ENCODE data around the gene WDR48. TPM values are rescaled to one million over a fixed set of nuclear protein-coding genes. Genes with fewer than 3 reads are reported as not detected.
A peak's percentile ranks its signal among the peaks of the same experiment; 100 is the strongest.

WDR48 gene
- total and polyA plus RNA-seq, 9 of the 15 experiments (the other 6 are each of a cell fraction or from before 2014, with no cell fraction given) = 26.6 to 70.6 (median 48.0) TPM

GRCh38 chr3:39019299-39019698 is 32.5 kb upstream of the WDR48 start:
- H3K9me1 ChIP-seq (ENCODE audit: control insufficient read depth, insufficient read depth, low read length) = no peaks in the 10 kb centered on the region
- no peak overlapping the region for H3K4me3 ChIP-seq
- DNase-seq (ENCODE audit: extremely low read depth in 1 of 4, low spot score in 3 of 4) (no peak), ATAC-seq (no peak), FAIRE-seq (no peak)
- in situ Hi-C loops (cut with MboI) (no loop called here), intact Hi-C loops (cut with micrococcal nuclease) (no loop called here)
- no peak overlapping the region for H2AFZ ChIP-seq (ENCODE audit: low read depth, low read length)
- no peak overlapping the region for H3K27ac ChIP-seq (ENCODE audit: extremely low read depth, low read depth, low read length)
- no TSS peak for BruUV-seq (replicated peaks)
- no peaks in the 10 kb centered on the region for H3K9me3 ChIP-seq (replicated peaks; ENCODE audit: control insufficient read depth, insufficient read depth, low read depth, low read length)
- TF ChIP-seq U2AF1 (optimal IDR thresholded peaks at IDR 0.05; ENCODE audit: low read depth, low read length) (no peak), KDM4B (IDR thresholded peaks at IDR 0.05; ENCODE audit: borderline replicate concordance in 2 of 2, low read depth in 1 of 2) (no peak), ZNF561 (CRISPR knock-in tag; conservative IDR thresholded peaks at IDR 0.05) (no peak), POLR2AphosphoS2 (IDR thresholded peaks at IDR 0.05; ENCODE audit: low read length) (no peak), XRCC4 (IDR thresholded peaks at IDR 0.05; ENCODE audit: extremely low read depth, insufficient read depth, insufficient read length) (no peak), PTRF (tag; IDR thresholded peaks at IDR 0.05) (no peak)
- no peaks in the 10 kb centered on the region for H4K20me1 ChIP-seq (replicated peaks; ENCODE audit: control insufficient read depth, insufficient read depth, low read length)
- WGBS (ENCODE audit: insufficient coverage, low coverage, missing lambda C conversion rate) = 66% methylated on average over 2 of the region's 2 CpGs
- no peaks in the 10 kb centered on the region; a peak in 1 of 5 replicates for H3K27me3 ChIP-seq (ENCODE audit: control insufficient read depth in 2 of 2, insufficient read depth in 2 of 2, low read length in 2 of 2)
- no peak overlapping the region for H3K4me2 ChIP-seq (ENCODE audit: insufficient read depth, low read length)
- H3K36me3 ChIP-seq (ENCODE audit: control insufficient read depth, insufficient read depth, low read length) = no peaks in the 10 kb centered on the region
- ChIA-PET CTCF (ENCODE audit: low intra/inter-chr PET ratio) (no interaction called here), POLR2A (no interaction called here)
- peaks cover 6 to 31% of the 10 kb centered on the region in 2 experiments; a peak in 4 of 5 replicates for H3K4me1 ChIP-seq (replicated peaks in 1 of 2; ENCODE audit: control insufficient read depth in 2 of 2, insufficient read depth in 2 of 2, low read length in 2 of 2)
- H3K79me2 ChIP-seq (ENCODE audit: control insufficient read depth, insufficient read depth, low read length) = no peaks in the 10 kb centered on the region
- no peak overlapping the region for H3K9ac ChIP-seq (ENCODE audit: insufficient read depth in 1 of 2, low read depth in 2 of 2, low read length in 2 of 2)

- Histone ChIP-seq H4K20me1 (replicated peaks; ENCODE audit: control insufficient read depth, insufficient read depth, low read length) (no peaks in the 10 kb centered on the region), H3K79me2 (ENCODE audit: control insufficient read depth, insufficient read depth, low read length) (no peaks in the 10 kb centered on the region), H3K9me3 (replicated peaks; ENCODE audit: control insufficient read depth, insufficient read depth, low read depth, low read length) (no peaks in the 10 kb centered on the region), H3K9ac (ENCODE audit: insufficient read depth in 1 of 2, low read depth in 2 of 2, low read length in 2 of 2) (no peak overlapping the region), H3K4me2 (ENCODE audit: insufficient read depth, low read length) (no peak overlapping the region), H3K4me1 (replicated peaks in 1 of 2; ENCODE audit: control insufficient read depth in 2 of 2, insufficient read depth in 2 of 2, low read length in 2 of 2) (peaks cover 6 to 40% of the 10 kb centered on the region in 2 experiments; a peak in 4 of 5 replicates), H3K9me1 (ENCODE audit: control insufficient read depth, insufficient read depth, low read length) (no peaks in the 10 kb centered on the region), H3K27me3 (ENCODE audit: control insufficient read depth in 2 of 2, insufficient read depth in 2 of 2, low read length in 2 of 2) (no peaks in the 10 kb centered on the region), H3K27ac (ENCODE audit: extremely low read depth, low read depth, low read length) (peak overlapping the region; percentile 65; the same call in 1 of the 3 replicates), H3K36me3 (ENCODE audit: control insufficient read depth, insufficient read depth, low read length) (no peaks in the 10 kb centered on the region), H3K4me3 (no peak overlapping the region), H2AFZ (ENCODE audit: low read depth, low read length) (peak overlapping the region; percentile 54)
- POLR2A ChIA-PET = interaction anchor here (0.7 to 2.3 kb wide), 6 partner anchors 10 to 293 kb away, joined by 3 to 9 read pairs (median 6); no protein-coding TSS in a partner anchor
- CTCF ChIA-PET (ENCODE audit: low intra/inter-chr PET ratio) = no interaction called here
- WGBS (ENCODE audit: insufficient coverage, low coverage, missing lambda C conversion rate) = 100% methylated on average over 1 of the region's 1 CpG
- FAIRE-seq = no peak
- no peak for ATAC-seq
- DNase-seq (ENCODE audit: extremely low read depth in 1 of 4, low spot score in 3 of 4) = no peak
- intact Hi-C loops (cut with micrococcal nuclease) (no loop called here), in situ Hi-C loops (cut with MboI) (no loop called here)
- BruUV-seq (replicated peaks) = no TSS peak
- TF ChIP-seq ZNF561 (CRISPR knock-in tag; conservative IDR thresholded peaks at IDR 0.05) (no peak), ETV6 (IDR thresholded peaks at IDR 0.05; ENCODE audit: borderline replicate concordance in 1 of 2, low read depth in 2 of 2, low read length in 1 of 2) (no peak), ETV6 (CRISPR knock-in tag; IDR thresholded peaks at IDR 0.05; ENCODE audit: borderline replicate concordance) (no peak), ZFP30 (CRISPR knock-in tag; IDR thresholded peaks at IDR 0.05; ENCODE audit: borderline replicate concordance) (no peak), SMARCA5 (IDR thresholded peaks at IDR 0.05) (no peak), NR2F6 (CRISPR knock-in tag; IDR thresholded peaks at IDR 0.05) (no peak), PCBP1 (IDR thresholded peaks at IDR 0.05; ENCODE audit: low read depth, low read length, poor library complexity, severe bottlenecking) (no peak), SMAD4 (CRISPR knock-in tag; conservative IDR thresholded peaks at IDR 0.05) (no peak), ZNF512 (tag; IDR thresholded peaks at IDR 0.05) (peak; percentile 38; the same call in 1 of the 2 replicates), ELF2 (CRISPR knock-in tag; IDR thresholded peaks at IDR 0.05) (0 out of 2 replicates have a peak, but pooled peaks have one; percentile 39), ZNF445 (CRISPR knock-in tag; IDR thresholded peaks at IDR 0.05; ENCODE audit: low read depth) (no peak), ZNF589 (CRISPR knock-in tag; IDR thresholded peaks at IDR 0.05; ENCODE audit: low read depth) (no peak)
These were observed 30.8 kb upstream of the WDR48 start for GRCh38 chr3:39021029-39021428.
